Spleen (tissue), 13 donors: ENCODE data around the gene ELOA2. TPM values are rescaled to one million over a fixed set of nuclear protein-coding genes. Genes with fewer than 3 reads are reported as not detected.

ENCODE experiments used
- DNase-seq: peaks from one replicate; pipeline ENCODE4 v3.0.0-alpha.2; 2020
- H3K27ac ChIP-seq, 8 donors: fragments of 200-600 bp; sonication (generic) in 7 of 8; 1 replicate in 4 of 8; 2 replicates in 4 of 8; pipeline versions ENCODE4 v1.5.0 to v1.8.0; 2016 to 2021; ENCODE audit warnings: inconsistent platforms in 4 of 8, mild to moderate bottlenecking in 4 of 8, moderate library complexity in 1 of 8
- H3K27me3 ChIP-seq, 7 donors: fragments of 200-600 bp; sonication (generic) in 6 of 7; replicated peaks in 1 of 7; 1 replicate in 4 of 7; 2 replicates in 3 of 7; pipeline versions ENCODE4 v1.5.0 to v1.8.0; 2016 to 2021; ENCODE audit warnings: inconsistent platforms in 3 of 7, mild to moderate bottlenecking in 1 of 7
- H3K36me3 ChIP-seq, 6 donors: fragments of 200-600 bp; sonication (generic) in 5 of 6; 1 replicate in 4 of 6; 2 replicates in 2 of 6; pipeline versions ENCODE4 v1.5.0 to v1.8.0; 2016 to 2021; ENCODE audit warnings: inconsistent platforms in 2 of 6
- H3K4me1 ChIP-seq, 6 donors: fragments of 200-600 bp; sonication (generic) in 5 of 6; 1 replicate in 3 of 6; 2 replicates in 3 of 6; pipeline versions ENCODE4 v1.5.0 to v1.8.0; 2016 to 2021; ENCODE audit warnings: inconsistent platforms in 3 of 6
- H3K4me3 ChIP-seq, 8 donors: fragments of 200-600 bp; sonication (generic) in 7 of 8; 1 replicate in 4 of 8; 2 replicates in 4 of 8; pipeline versions ENCODE4 v1.5.0 to v1.8.0; 2016 to 2021; ENCODE audit warnings: inconsistent platforms in 4 of 8, mild to moderate bottlenecking in 4 of 8, moderate library complexity in 2 of 8
- H3K9me3 ChIP-seq, 8 donors: fragments of 200-600 bp; sonication (generic) in 7 of 8; 1 replicate in 4 of 8; 2 replicates in 4 of 8; pipeline versions ENCODE4 v1.5.0 to v1.8.0; 2016 to 2021; ENCODE audit warnings: inconsistent platforms in 4 of 8
- CTCF ChIP-seq, 11 experiments: fragments of 200-600 bp in 7 of 11; fragments of 450-650 bp in 4 of 11; sonication (generic) in 4 of 11; IDR thresholded peaks in 8 of 11; conservative IDR thresholded peaks in 3 of 11; 1 replicate in 7 of 11; 2 replicates in 4 of 11; pipeline versions ENCODE4 v1.4.0 to v1.8.0; 2016 to 2021; ENCODE audit warnings: antibody characterized with exemption in 11 of 11, inconsistent platforms in 4 of 11, mild to moderate bottlenecking in 1 of 11
- POLR2A ChIP-seq, 3 donors: fragments of 450-650 bp; IDR thresholded peaks; one replicate each; pipeline ENCODE4 v1.5.1; 2017; ENCODE audit warnings: antibody characterized with exemption in 3 of 3, mild to moderate bottlenecking in 1 of 3
- POLR2AphosphoS5 ChIP-seq, 3 donors: sonication (generic); formaldehyde crosslinking; IDR thresholded peaks; one replicate each; pipeline ENCODE4 v1.5.1; 2017; ENCODE audit warnings: antibody characterized with exemption in 3 of 3
- WGBS, 5 donors: extraction: QIAGEN DNeasy Blood & Tissue Kit in 3 of 5; methylation state at CpG; one replicate each; pipeline versions ENCODE4 v1.1.5 to v1.1.7; 2013 to 2018; 5-methylcytosine and 5-hydroxymethylcytosine counted together
- intact Hi-C: fragments of 100-400 bp; cut with DNase I; formaldehyde crosslinking; loops from one replicate; pipeline ENCODE4 v1.15.0; 2023; ENCODE audit warnings: low total_unique reads
- long read RNA-seq, 2 donors: transcript quantifications; one replicate each; lab custom pipeline, GENCODE V29; 2026
- polyA plus RNA-seq, 3 donors: library from polyadenylated mRNA; stranded (reverse); fragments of 200-250 nt; gene quantifications; one replicate each; pipeline ENCODE4 v1.2.1, GENCODE V29; 2013
- total RNA-seq, 7 donors: library from RNA; depleted of rRNA in 3 of 7; stranded (reverse); fragments of >200 nt in 3 of 7; fragmentation: NEBNext Ultra II Directional in 4 of 7; extraction: Animal tissue kit (Norgen Biotek cat#: 25700) in 4 of 7; gene quantifications; one replicate each; pipeline versions ENCODE4 v1.1.0 to v1.2.1, GENCODE V29; 2016 to 2021
- donor health status: healthy with polysubstance abuse.
- donor health status: DM: no; HTN: no; CAD: no; lungs with moderate emphysema.
- donor health status: DM: no; HTN: no; CAD: no.
- donor health status: Bipolar disorder and iron deficiency.
- donor health status: healthy.
- donor health status: DM: no; HTN: no; CAD: no.
- donor health status: DM: yes; HTN: yes; CAD: no.

Gene ELOA2
- total RNA-seq = not detected
- polyA plus RNA-seq = not detected
- long read RNA-seq, donor 1 = 0 reads
- long read RNA-seq, donor 2 = 0 reads

- H3K4me1 ChIP-seq = no peaks in the 10 kb centered on the region
- no peak within 1 kb of the TSS for H3K4me3 ChIP-seq
- DNase-seq = peak; percentile 67
- TF ChIP-seq CTCF (IDR thresholded peaks at IDR 0.05 in 8 of 11, conservative IDR thresholded peaks at IDR 0.05 in 3 of 11) (no peak), POLR2A (IDR thresholded peaks at IDR 0.05) (no peak), POLR2AphosphoS5 (IDR thresholded peaks at IDR 0.05) (no peak)
- peaks cover 0 to 27% (median 2%) of the 10 kb centered on the region in 8 donors for H3K9me3 ChIP-seq
- H3K27me3 ChIP-seq = no peaks in the 10 kb centered on the region
- no peak within 1 kb of the TSS for H3K27ac ChIP-seq
- intact Hi-C loops = no loop called here
- 93 to 97% (median 95%) methylated on average over 28 to 29 of the region's 29 CpGs for WGBS, 5 donors
- H3K36me3 ChIP-seq = no peaks in the 10 kb centered on the region
These were observed at the start of gene ELOA2 for GRCh38 chr18:47035156-47035671. ELOA2 (minus strand) TSS chr18:47035621; CDS start chr18:47035264, 357 bp downstream.

- TF ChIP-seq POLR2A (IDR thresholded peaks at IDR 0.05) (no peak), CTCF (IDR thresholded peaks at IDR 0.05 in 8 of 11, conservative IDR thresholded peaks at IDR 0.05 in 3 of 11) (no peak), POLR2AphosphoS5 (IDR thresholded peaks at IDR 0.05) (no peak)
- H3K36me3 ChIP-seq = no peaks in the 10 kb centered on the region
- no peaks in the 10 kb centered on the region for H3K27me3 ChIP-seq
- DNase-seq = no peak
- WGBS, 5 donors = 77 to 86% (median 82%) methylated on average over 2 of the region's 2 CpGs
- no peak overlapping the region for H3K4me3 ChIP-seq
- H3K27ac ChIP-seq = no peak overlapping the region
- no peaks in the 10 kb centered on the region for H3K4me1 ChIP-seq
- H3K9me3 ChIP-seq = no peaks in the 10 kb centered on the region
- intact Hi-C loops = no loop called here
These were observed 46.2 kb upstream of the ELOA2 start for GRCh38 chr18:47081578-47081977.

GRCh38 chr18:47080872-47081271 lies 45.5 kb upstream of the ELOA2 start:
- intact Hi-C loops = no loop called here
- no peaks in the 10 kb centered on the region for H3K36me3 ChIP-seq
- DNase-seq = no peak
- H3K27ac ChIP-seq = no peak overlapping the region
- H3K9me3 ChIP-seq = no peaks in the 10 kb centered on the region
- H3K4me3 ChIP-seq = no peak overlapping the region
- H3K4me1 ChIP-seq = no peaks in the 10 kb centered on the region
- no peaks in the 10 kb centered on the region for H3K27me3 ChIP-seq
- 87 to 98% (median 89%) methylated on average over 2 of the region's 2 CpGs for WGBS, 5 donors
- TF ChIP-seq POLR2A (IDR thresholded peaks at IDR 0.05) (no peak), CTCF (IDR thresholded peaks at IDR 0.05 in 8 of 11, conservative IDR thresholded peaks at IDR 0.05 in 3 of 11) (no peak), POLR2AphosphoS5 (IDR thresholded peaks at IDR 0.05) (no peak)

- H3K9me3 ChIP-seq = no peaks in the 10 kb centered on the region
- DNase-seq = no peak
- no peak overlapping the region for H3K27ac ChIP-seq
- intact Hi-C loops = no loop called here
- H3K36me3 ChIP-seq = no peaks in the 10 kb centered on the region
- TF ChIP-seq CTCF (IDR thresholded peaks at IDR 0.05 in 8 of 11, conservative IDR thresholded peaks at IDR 0.05 in 3 of 11) = no peak
- TF ChIP-seq POLR2AphosphoS5 (IDR thresholded peaks at IDR 0.05) = no peak
- no peak for TF ChIP-seq POLR2A (IDR thresholded peaks at IDR 0.05)
- WGBS, 5 donors = 91 to 95% (median 94%) methylated on average over 7 of the region's 7 CpGs
- no peaks in the 10 kb centered on the region for H3K27me3 ChIP-seq
- no peaks in the 10 kb centered on the region for H3K4me1 ChIP-seq
- no peak overlapping the region for H3K4me3 ChIP-seq
These were observed 41.7 kb upstream of the ELOA2 start for GRCh38 chr18:47077111-47077510.
